Activated CD8-positive, alpha-beta memory T cell treated with anti-CD3 and anti-CD28 coated beads, Interleukin-2, amount 50 U/mL, for 24 hours (primary cell): ENCODE results near the gene TNP1.

Experiments
- DNase-seq: peaks from one replicate; pipeline ENCODE4 v3.0.0-alpha.2; 2020; ENCODE audit errors: extremely low read depth

The TNP1 gene

GRCh38 chr2:216839688-216840087, 20.2 kb downstream of the TNP1 start:
- DNase-seq: no peak

GRCh38 chr2:216838151-216838550, 21.7 kb downstream of the TNP1 start:
- no peak for DNase-seq

- DNase-seq: no peak
Observed at GRCh38 chr2:216837740-216838139, 22.1 kb downstream of the TNP1 start.

GRCh38 chr2:216833061-216833460, 26.8 kb downstream of the TNP1 start:
- DNase-seq: no peak

GRCh38 chr2:216830346-216830745, 29.5 kb downstream of the TNP1 start:
- no peak for DNase-seq

- DNase-seq: no peak
Observed at GRCh38 chr2:216829533-216829932, 30.3 kb downstream of the TNP1 start.

- DNase-seq: no peak
Observed at GRCh38 chr2:216827073-216827720, 32.7 kb downstream of the TNP1 start.

- no peak for DNase-seq
Observed at GRCh38 chr2:216822470-216822869, 37.4 kb downstream of the TNP1 start.

- DNase-seq: no peak
Observed at GRCh38 chr2:216820709-216821108, 39.2 kb downstream of the TNP1 start.

GRCh38 chr2:216819766-216820165, 40.1 kb downstream of the TNP1 start:
- DNase-seq: no peak

GRCh38 chr2:216819055-216819454, 40.8 kb downstream of the TNP1 start:
- no peak for DNase-seq

- DNase-seq: no peak
Observed at GRCh38 chr2:216810399-216811160, 49.3 kb downstream of the TNP1 start.
